ENCODE data around the gene ARHGAP6. TPM values are rescaled to one million over a fixed set of nuclear protein-coding genes. Genes with fewer than 3 reads are reported as not detected.

The ARHGAP6 gene
- total and polyA plus RNA-seq, 2 donors (not counting 3 experiments of a cell fraction or from before 2014, with no cell fraction given), result 0.69 to 0.83 TPM

- no peaks in the 10 kb centered on the region for H3K9me3 ChIP-seq (replicated peaks; ENCODE audit: control insufficient read depth, insufficient read depth, low read length)
- H3K9ac ChIP-seq (replicated peaks; ENCODE audit: extremely low read depth, insufficient read depth, low read length), result no peak overlapping the region
- H3K27me3 ChIP-seq (ENCODE audit: control insufficient read depth in 2 of 2, insufficient read depth in 2 of 2, low read length in 2 of 2), result no peaks in the 10 kb centered on the region
- no peak overlapping the region for H2AFZ ChIP-seq (ENCODE audit: low read depth, low read length)
- no peaks in the 10 kb centered on the region for H3K9me1 ChIP-seq (replicated peaks; ENCODE audit: control insufficient read depth, extremely low read depth, insufficient read depth, low read length)
- H3K4me2 ChIP-seq (ENCODE audit: insufficient read depth, low read length), result no peak overlapping the region
- peak; percentile 33 for FAIRE-seq
- no peaks in the 10 kb centered on the region for H3K79me2 ChIP-seq (ENCODE audit: control insufficient read depth, insufficient read depth, low read length)
- no TSS peak for BruUV-seq (replicated peaks)
- dilution Hi-C loops (cut with MboI; ENCODE audit: extremely low pct_ligation_motif_present, low sequenced_read_pairs) (no loop called here), intact Hi-C loops (cut with micrococcal nuclease) (no loop called here)
- H3K4me3 ChIP-seq (replicated peaks in 1 of 3; ENCODE audit: insufficient read depth in 1 of 3, low read depth in 1 of 3, low read length in 3 of 3), result no peak overlapping the region
- no peak for DNase-seq (ENCODE audit: low read depth, low spot score)
- ChIA-PET POLR2A (no interaction called here), CTCF (interaction anchor here (0.7 kb wide), 1 partner anchor 18 kb away, joined by 3 read pairs; no protein-coding TSS in a partner anchor)
- no peaks in the 10 kb centered on the region for H3K4me1 ChIP-seq (ENCODE audit: control insufficient read depth, extremely low read depth, insufficient read depth, low read length)
- H4K20me1 ChIP-seq (replicated peaks; ENCODE audit: control insufficient read depth, extremely low read depth, insufficient read depth, low read length), result no peaks in the 10 kb centered on the region
- no peaks in the 10 kb centered on the region for H3K36me3 ChIP-seq (ENCODE audit: control insufficient read depth in 2 of 2, extremely low read depth in 1 of 2, insufficient read depth in 2 of 2, low read length in 2 of 2)
- TF ChIP-seq POLR2A (IDR thresholded peaks at IDR 0.05; ENCODE audit: low read depth, low read length) (no peak), FOS (IDR thresholded peaks at IDR 0.05; ENCODE audit: borderline replicate concordance, insufficient read depth, low read length) (no peak), JUN (IDR thresholded peaks at IDR 0.05; ENCODE audit: borderline replicate concordance, insufficient read depth, insufficient read length, low read depth) (no peak), EZH2 (IDR thresholded peaks at IDR 0.05; ENCODE audit: borderline replicate concordance, low read depth, low read length, severe bottlenecking) (no peak)
- TF ChIP-seq, protein P1, sequence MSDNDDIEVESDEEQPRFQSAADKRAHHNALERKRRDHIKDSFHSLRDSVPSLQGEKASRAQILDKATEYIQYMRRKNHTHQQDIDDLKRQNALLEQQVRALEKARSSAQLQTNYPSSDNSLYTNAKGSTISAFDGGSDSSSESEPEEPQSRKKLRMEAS (IDR thresholded peaks at IDR 0.05; ENCODE audit: insufficient read depth, insufficient read length), result no peak
- TF ChIP-seq, protein P2, sequence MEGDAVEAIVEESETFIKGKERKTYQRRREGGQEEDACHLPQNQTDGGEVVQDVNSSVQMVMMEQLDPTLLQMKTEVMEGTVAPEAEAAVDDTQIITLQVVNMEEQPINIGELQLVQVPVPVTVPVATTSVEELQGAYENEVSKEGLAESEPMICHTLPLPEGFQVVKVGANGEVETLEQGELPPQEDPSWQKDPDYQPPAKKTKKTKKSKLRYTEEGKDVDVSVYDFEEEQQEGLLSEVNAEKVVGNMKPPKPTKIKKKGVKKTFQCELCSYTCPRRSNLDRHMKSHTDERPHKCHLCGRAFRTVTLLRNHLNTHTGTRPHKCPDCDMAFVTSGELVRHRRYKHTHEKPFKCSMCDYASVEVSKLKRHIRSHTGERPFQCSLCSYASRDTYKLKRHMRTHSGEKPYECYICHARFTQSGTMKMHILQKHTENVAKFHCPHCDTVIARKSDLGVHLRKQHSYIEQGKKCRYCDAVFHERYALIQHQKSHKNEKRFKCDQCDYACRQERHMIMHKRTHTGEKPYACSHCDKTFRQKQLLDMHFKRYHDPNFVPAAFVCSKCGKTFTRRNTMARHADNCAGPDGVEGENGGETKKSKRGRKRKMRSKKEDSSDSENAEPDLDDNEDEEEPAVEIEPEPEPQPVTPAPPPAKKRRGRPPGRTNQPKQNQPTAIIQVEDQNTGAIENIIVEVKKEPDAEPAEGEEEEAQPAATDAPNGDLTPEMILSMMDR (IDR thresholded peaks at IDR 0.05; ENCODE audit: extremely low read depth in 1 of 2, insufficient read depth in 1 of 2, low read depth in 1 of 2, low read length in 2 of 2), result no peak
- no peak overlapping the region for H3K27ac ChIP-seq (ENCODE audit: insufficient read depth, low read depth, low read length)
Measured at GRCh38 chrX:11398785-11399184, 266.9 kb downstream of the ARHGAP6 start.

DNA sequence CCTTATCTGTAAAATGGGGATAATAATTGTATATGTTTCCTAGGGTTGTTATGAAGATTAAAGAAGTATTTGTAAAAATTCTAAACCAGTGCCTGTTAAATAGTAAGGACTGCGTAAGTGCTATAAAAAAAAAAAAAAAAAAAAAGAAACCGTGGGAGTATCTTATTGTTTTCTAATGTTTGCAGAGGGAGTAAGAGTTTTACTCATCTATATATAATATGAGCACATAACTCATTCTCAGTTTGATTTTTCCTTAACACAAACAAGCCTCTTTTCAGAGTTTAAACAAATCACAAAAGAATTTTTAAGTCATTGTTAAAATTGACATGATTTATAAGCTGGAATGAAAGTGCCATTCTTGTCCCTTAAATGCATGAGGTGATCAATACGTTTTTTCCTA, 267.6 kb downstream of the ARHGAP6 start:
- H3K9ac ChIP-seq (replicated peaks; ENCODE audit: extremely low read depth, insufficient read depth, low read length), result no peak overlapping the region
- TF ChIP-seq, protein P1 (IDR thresholded peaks at IDR 0.05; ENCODE audit: insufficient read depth, insufficient read length), result no peak
- TF ChIP-seq FOS (IDR thresholded peaks at IDR 0.05; ENCODE audit: borderline replicate concordance, insufficient read depth, low read length) (no peak), JUN (IDR thresholded peaks at IDR 0.05; ENCODE audit: borderline replicate concordance, insufficient read depth, insufficient read length, low read depth) (no peak), POLR2AphosphoS5 (IDR thresholded peaks at IDR 0.05; ENCODE audit: insufficient read depth, low read depth, low read length) (no peak), GATA2 (IDR thresholded peaks at IDR 0.05; ENCODE audit: insufficient read depth, insufficient read length, low read depth, low read length) (no peak), MYC (IDR thresholded peaks at IDR 0.05; ENCODE audit: low read depth, low read length) (no peak), POLR2A (IDR thresholded peaks at IDR 0.05; ENCODE audit: low read depth, low read length) (no peak), EZH2 (IDR thresholded peaks at IDR 0.05; ENCODE audit: borderline replicate concordance, low read depth, low read length, severe bottlenecking) (no peak)
- TF ChIP-seq, protein P2 (IDR thresholded peaks at IDR 0.05; ENCODE audit: extremely low read depth in 1 of 2, insufficient read depth in 1 of 2, low read depth in 1 of 2, low read length in 2 of 2), result no peak
- POLR2A ChIA-PET, result no interaction called here
- H3K79me2 ChIP-seq (ENCODE audit: control insufficient read depth, insufficient read depth, low read length), result no peaks in the 10 kb centered on the region
- no peaks in the 10 kb centered on the region for H3K27me3 ChIP-seq (ENCODE audit: control insufficient read depth in 2 of 2, insufficient read depth in 2 of 2, low read length in 2 of 2)
- H2AFZ ChIP-seq (ENCODE audit: low read depth, low read length), result no peak overlapping the region
- H3K4me3 ChIP-seq (replicated peaks in 1 of 3; ENCODE audit: insufficient read depth in 1 of 3, low read depth in 1 of 3, low read length in 3 of 3), result no peak overlapping the region
- H3K9me3 ChIP-seq (replicated peaks; ENCODE audit: control insufficient read depth, insufficient read depth, low read length), result no peaks in the 10 kb centered on the region
- DNase-seq (ENCODE audit: low read depth, low spot score), result no peak
- H3K27ac ChIP-seq (ENCODE audit: insufficient read depth, low read depth, low read length), result no peak overlapping the region
- no peaks in the 10 kb centered on the region for H3K9me1 ChIP-seq (replicated peaks; ENCODE audit: control insufficient read depth, extremely low read depth, insufficient read depth, low read length)
- no TSS peak for BruUV-seq (replicated peaks)
- no peaks in the 10 kb centered on the region for H3K36me3 ChIP-seq (ENCODE audit: control insufficient read depth in 2 of 2, extremely low read depth in 1 of 2, insufficient read depth in 2 of 2, low read length in 2 of 2)
- dilution Hi-C loops (cut with MboI; ENCODE audit: extremely low pct_ligation_motif_present, low sequenced_read_pairs) (no loop called here), intact Hi-C loops (cut with micrococcal nuclease) (no loop called here)
- H3K4me1 ChIP-seq (ENCODE audit: control insufficient read depth, extremely low read depth, insufficient read depth, low read length), result no peaks in the 10 kb centered on the region
- CTCF ChIA-PET, result no interaction called here
- H3K4me2 ChIP-seq (ENCODE audit: insufficient read depth, low read length), result no peak overlapping the region
- peak; percentile 56 for FAIRE-seq
- no peaks in the 10 kb centered on the region for H4K20me1 ChIP-seq (replicated peaks; ENCODE audit: control insufficient read depth, extremely low read depth, insufficient read depth, low read length)
